ENCODE measurements around the gene ZSWIM6. TPM values are rescaled to one million over a fixed set of nuclear protein-coding genes. Genes with fewer than 3 reads are reported as not detected.

ZSWIM6 gene
- total RNA-seq, 1 experiment from 2014 or later: 3.4 TPM

- no peak for DNase-seq
- TF ChIP-seq EZH2 (IDR thresholded peaks at IDR 0.05; ENCODE audit: low read length, unreplicated experiment) (no peak), CTCF (conservative IDR thresholded peaks at IDR 0.05; ENCODE audit: low read depth, low read length) (no peak), EZH2phosphoT487 (IDR thresholded peaks at IDR 0.05; ENCODE audit: borderline replicate concordance, low read length) (no peak)
- ChIA-PET POLR2A (ENCODE audit: unreplicated experiment) (no interaction called here), CTCF (no interaction called here)
- no peaks in the 10 kb centered on the region for H3K79me2 ChIP-seq (ENCODE audit: low read length)
- H3K27me3 ChIP-seq (ENCODE audit: low read length): no peaks in the 10 kb centered on the region
- intact Hi-C loops (cut with micrococcal nuclease): no loop called here
- no peaks in the 10 kb centered on the region for H4K20me1 ChIP-seq (ENCODE audit: low read length)
- no peak overlapping the region for H3K9ac ChIP-seq (ENCODE audit: low read length)
- H3F3A ChIP-seq (ENCODE audit: low read length, unreplicated experiment): no peaks in the 10 kb centered on the region
- H3K4me1 ChIP-seq (ENCODE audit: insufficient read depth, low read length): no peaks in the 10 kb centered on the region
- no peaks in the 10 kb centered on the region for H3K36me3 ChIP-seq (ENCODE audit: low read depth, low read length)
- BruUV-seq (replicated peaks): no TSS peak
- H3K27ac ChIP-seq (ENCODE audit: low read length): no peak overlapping the region
- no peak overlapping the region for H3K4me3 ChIP-seq (ENCODE audit: low read length)
- H2AFZ ChIP-seq (ENCODE audit: low read length): no peak overlapping the region
- no peaks in the 10 kb centered on the region for H3K9me3 ChIP-seq (ENCODE audit: low read length)
- H3K9me2 ChIP-seq (replicated peaks; ENCODE audit: low read length): no peaks in the 10 kb centered on the region
- no peak for ATAC-seq
- no peak overlapping the region for H3K4me2 ChIP-seq (ENCODE audit: low read length)
Observed at GRCh38 chr5:61551637-61552313, 219.7 kb downstream of the ZSWIM6 start.

- H3F3A ChIP-seq (ENCODE audit: low read length, unreplicated experiment): no peaks in the 10 kb centered on the region
- H2AFZ ChIP-seq (ENCODE audit: low read length): no peak overlapping the region
- no peaks in the 10 kb centered on the region for H3K9me3 ChIP-seq (ENCODE audit: low read length)
- no peak for TF ChIP-seq EZH2 (IDR thresholded peaks at IDR 0.05; ENCODE audit: low read length, unreplicated experiment)
- no peak overlapping the region for H3K4me2 ChIP-seq (ENCODE audit: low read length)
- H3K4me1 ChIP-seq (ENCODE audit: insufficient read depth, low read length): no peaks in the 10 kb centered on the region
- intact Hi-C loops (cut with micrococcal nuclease): no loop called here
- H3K9ac ChIP-seq (ENCODE audit: low read length): no peak overlapping the region
- no peak for DNase-seq
- no peaks in the 10 kb centered on the region for H3K9me2 ChIP-seq (replicated peaks; ENCODE audit: low read length)
- ATAC-seq: no peak
- no peak overlapping the region for H3K27ac ChIP-seq (ENCODE audit: low read length)
- ChIA-PET POLR2A (ENCODE audit: unreplicated experiment) (no interaction called here), CTCF (no interaction called here)
- H3K27me3 ChIP-seq (ENCODE audit: low read length): no peaks in the 10 kb centered on the region
- no TSS peak for BruUV-seq (replicated peaks)
- H4K20me1 ChIP-seq (ENCODE audit: low read length): no peaks in the 10 kb centered on the region
- H3K4me3 ChIP-seq (ENCODE audit: low read length): no peak overlapping the region
- H3K79me2 ChIP-seq (ENCODE audit: low read length): no peaks in the 10 kb centered on the region
- no peaks in the 10 kb centered on the region for H3K36me3 ChIP-seq (ENCODE audit: low read depth, low read length)
Observed at GRCh38 chr5:61559146-61559545, 227.1 kb downstream of the ZSWIM6 start.

- Histone ChIP-seq H3K4me3 (ENCODE audit: low read length) (no peak overlapping the region), H3K9me3 (ENCODE audit: low read length) (no peaks in the 10 kb centered on the region), H3K27me3 (ENCODE audit: low read length) (no peaks in the 10 kb centered on the region), H3K27ac (ENCODE audit: low read length) (no peak overlapping the region), H4K20me1 (ENCODE audit: low read length) (no peaks in the 10 kb centered on the region), H3K79me2 (ENCODE audit: low read length) (no peaks in the 10 kb centered on the region), H2AFZ (ENCODE audit: low read length) (no peak overlapping the region), H3K36me3 (ENCODE audit: low read depth, low read length) (no peaks in the 10 kb centered on the region), H3K9me2 (replicated peaks; ENCODE audit: low read length) (no peaks in the 10 kb centered on the region), H3K9ac (ENCODE audit: low read length) (no peak overlapping the region), H3F3A (ENCODE audit: low read length, unreplicated experiment) (no peaks in the 10 kb centered on the region), H3K4me1 (ENCODE audit: insufficient read depth, low read length) (no peaks in the 10 kb centered on the region), H3K4me2 (ENCODE audit: low read length) (no peak overlapping the region)
- ChIA-PET CTCF (no interaction called here), POLR2A (ENCODE audit: unreplicated experiment) (no interaction called here)
- no peak for TF ChIP-seq CTCF (conservative IDR thresholded peaks at IDR 0.05; ENCODE audit: low read depth, low read length)
- TF ChIP-seq EZH2phosphoT487 (IDR thresholded peaks at IDR 0.05; ENCODE audit: borderline replicate concordance, low read length): no peak
- no peak for TF ChIP-seq EZH2 (IDR thresholded peaks at IDR 0.05; ENCODE audit: low read length, unreplicated experiment)
- DNase-seq (no peak), ATAC-seq (no peak)
- intact Hi-C loops (cut with micrococcal nuclease): no loop called here
- no TSS peak for BruUV-seq (replicated peaks)
Observed at GRCh38 chr5:61559722-61560121, 227.7 kb downstream of the ZSWIM6 start.

All from PC-3 (cell line).